ENCODE results near the gene CNN2.

Gene CNN2

DNA sequence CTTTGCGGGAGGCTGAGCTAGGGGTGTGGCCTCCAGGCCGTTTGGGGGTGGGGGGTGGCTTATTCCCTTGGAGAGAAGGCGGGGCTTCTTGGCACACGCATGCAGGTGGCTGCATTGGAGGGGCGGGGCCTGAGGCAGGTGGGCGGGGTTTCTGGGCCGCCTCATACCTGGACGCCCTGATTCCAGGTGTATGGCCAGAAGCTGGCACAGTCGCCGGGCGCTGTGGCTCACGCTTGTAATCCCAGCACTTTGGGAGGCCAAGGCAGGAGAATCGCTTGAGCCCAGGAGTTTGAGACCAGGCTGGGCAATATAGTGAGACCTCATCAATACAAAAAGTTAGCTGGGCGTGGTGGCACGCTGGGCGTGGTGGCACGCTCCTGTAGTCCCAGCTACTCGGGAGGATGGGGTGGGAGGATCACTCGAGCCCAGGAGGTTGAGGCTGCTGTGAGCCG lies 21.3 kb downstream of the CNN2 start:
- DNase-seq (ENCODE audit: extremely low read depth in 1 of 2, low read depth in 1 of 2): no peak

DNA sequence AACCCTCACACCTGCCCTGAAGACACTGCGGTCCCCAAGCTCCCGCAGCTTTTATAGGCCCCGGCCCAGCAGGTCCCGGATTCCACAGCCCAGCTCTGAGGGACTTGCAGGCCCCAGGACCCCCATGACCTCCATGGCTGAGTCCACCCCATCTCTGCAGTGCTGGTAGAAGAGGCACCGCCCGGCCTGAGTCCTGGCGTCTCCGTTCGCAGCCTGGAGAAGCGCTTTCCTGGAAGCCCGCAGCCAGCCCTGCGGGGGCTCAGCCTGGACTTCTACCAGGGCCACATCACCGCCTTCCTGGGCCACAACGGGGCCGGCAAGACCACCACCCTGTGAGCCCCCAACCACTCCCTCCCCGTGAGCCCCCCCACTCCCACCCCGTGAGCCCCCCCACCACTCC lies 22.7 kb downstream of the CNN2 start:
- DNase-seq (ENCODE audit: extremely low read depth in 1 of 2, low read depth in 1 of 2): no peak

DNA sequence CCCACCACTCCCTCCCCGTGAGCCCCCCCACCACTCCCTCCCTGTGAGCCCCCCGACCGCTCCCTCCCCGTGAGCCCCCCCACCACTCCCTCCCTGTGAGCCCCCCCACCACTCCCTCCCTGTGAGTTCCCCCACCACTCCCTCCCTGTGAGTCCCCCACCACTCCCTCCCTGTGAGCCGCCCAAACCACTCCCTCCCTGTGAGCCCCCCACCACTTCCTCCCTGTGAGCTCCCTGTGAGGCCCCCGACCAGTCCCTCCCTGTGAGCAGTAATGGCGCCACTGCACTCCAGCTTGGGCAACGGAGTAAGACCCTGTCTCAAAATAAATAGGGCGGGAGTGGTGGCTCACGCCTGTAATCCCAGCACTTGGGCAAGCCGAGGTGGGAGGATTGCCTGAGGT lies 23.4 kb downstream of the CNN2 start:
- DNase-seq (ENCODE audit: extremely low read depth in 1 of 2, low read depth in 1 of 2): no peak

DNA sequence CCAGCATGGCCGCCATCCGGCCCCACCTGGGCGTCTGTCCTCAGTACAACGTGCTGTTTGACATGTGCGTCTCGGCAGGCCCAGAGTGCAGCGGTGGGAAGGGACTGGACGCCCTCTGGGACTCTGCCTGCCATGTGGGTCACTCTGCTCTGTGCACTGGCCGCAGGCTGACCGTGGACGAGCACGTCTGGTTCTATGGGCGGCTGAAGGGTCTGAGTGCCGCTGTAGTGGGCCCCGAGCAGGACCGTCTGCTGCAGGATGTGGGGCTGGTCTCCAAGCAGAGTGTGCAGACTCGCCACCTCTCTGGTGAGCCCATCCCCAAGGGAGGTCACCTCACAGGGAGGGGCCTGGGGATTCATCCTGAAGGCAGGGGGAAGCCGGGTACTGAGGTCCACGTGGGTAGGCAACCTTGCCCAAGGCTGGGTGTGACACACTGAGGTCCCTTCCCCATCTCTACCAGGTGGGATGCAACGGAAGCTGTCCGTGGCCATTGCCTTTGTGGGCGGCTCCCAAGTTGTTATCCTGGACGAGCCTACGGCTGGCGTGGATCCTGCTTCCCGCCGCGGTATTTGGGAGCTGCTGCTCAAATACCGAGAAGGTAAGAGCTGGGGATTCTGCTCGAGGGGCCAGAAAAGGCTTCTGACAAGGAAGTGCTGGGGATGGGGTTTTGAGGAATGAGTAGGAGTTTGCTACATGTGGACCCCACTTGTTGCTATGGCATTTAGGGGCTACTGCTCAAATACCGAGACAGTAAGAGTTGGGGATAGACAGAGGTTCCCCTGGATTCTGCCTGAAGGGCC lies 24.8 kb downstream of the CNN2 start:
- no peak for DNase-seq (ENCODE audit: extremely low read depth in 1 of 2, low read depth in 1 of 2)

DNA sequence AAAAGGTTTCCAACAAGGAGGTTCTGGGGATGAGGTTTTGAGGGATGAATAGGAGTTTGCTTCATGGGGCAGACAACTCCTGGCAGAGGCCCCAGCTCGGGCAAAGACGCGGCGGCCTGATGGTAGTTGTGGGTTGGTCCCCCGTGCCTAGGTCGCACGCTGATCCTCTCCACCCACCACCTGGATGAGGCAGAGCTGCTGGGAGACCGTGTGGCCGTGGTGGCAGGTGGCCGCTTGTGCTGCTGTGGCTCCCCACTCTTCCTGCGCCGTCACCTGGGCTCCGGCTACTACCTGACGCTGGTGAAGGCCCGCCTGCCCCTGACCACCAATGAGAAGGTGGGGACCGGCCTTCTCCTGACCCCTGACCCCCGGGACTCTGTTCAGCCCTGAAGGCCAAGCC lies 25.4 kb downstream of the CNN2 start:
- no peak for DNase-seq (ENCODE audit: extremely low read depth in 1 of 2, low read depth in 1 of 2)

DNA sequence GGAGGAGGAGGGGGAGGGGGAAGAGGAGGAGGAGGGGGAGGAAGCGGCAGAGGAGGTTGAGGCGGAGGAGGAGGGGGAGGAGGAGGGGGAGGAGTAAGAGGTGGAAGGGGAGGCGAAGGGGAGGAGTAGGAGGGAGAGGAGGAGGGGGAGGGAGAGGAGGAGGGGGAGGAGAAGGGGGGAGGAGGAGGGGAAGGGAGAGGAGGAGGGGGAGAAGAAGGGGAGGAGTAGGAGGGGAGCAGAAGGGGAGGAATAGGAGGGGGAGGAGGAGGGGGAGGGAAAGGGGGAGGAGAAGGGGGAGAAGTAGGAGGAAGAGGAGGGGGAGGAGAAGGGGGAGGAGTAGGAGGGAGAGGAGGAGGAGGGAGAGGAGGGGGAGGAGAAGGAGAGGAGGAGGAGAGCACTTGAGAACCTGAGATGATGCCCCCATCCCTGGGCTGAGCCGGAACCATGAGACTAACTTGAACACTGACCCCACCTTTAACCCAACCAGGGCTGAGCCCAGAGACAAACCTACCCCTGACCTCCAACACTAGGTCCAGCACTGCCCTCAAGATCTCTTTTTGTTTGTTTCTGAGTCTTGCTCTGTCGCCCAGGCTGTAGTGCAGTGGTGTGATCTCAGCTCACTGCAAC lies 26.1 kb downstream of the CNN2 start:
- DNase-seq (ENCODE audit: extremely low read depth in 1 of 2, low read depth in 1 of 2): no peak

DNA sequence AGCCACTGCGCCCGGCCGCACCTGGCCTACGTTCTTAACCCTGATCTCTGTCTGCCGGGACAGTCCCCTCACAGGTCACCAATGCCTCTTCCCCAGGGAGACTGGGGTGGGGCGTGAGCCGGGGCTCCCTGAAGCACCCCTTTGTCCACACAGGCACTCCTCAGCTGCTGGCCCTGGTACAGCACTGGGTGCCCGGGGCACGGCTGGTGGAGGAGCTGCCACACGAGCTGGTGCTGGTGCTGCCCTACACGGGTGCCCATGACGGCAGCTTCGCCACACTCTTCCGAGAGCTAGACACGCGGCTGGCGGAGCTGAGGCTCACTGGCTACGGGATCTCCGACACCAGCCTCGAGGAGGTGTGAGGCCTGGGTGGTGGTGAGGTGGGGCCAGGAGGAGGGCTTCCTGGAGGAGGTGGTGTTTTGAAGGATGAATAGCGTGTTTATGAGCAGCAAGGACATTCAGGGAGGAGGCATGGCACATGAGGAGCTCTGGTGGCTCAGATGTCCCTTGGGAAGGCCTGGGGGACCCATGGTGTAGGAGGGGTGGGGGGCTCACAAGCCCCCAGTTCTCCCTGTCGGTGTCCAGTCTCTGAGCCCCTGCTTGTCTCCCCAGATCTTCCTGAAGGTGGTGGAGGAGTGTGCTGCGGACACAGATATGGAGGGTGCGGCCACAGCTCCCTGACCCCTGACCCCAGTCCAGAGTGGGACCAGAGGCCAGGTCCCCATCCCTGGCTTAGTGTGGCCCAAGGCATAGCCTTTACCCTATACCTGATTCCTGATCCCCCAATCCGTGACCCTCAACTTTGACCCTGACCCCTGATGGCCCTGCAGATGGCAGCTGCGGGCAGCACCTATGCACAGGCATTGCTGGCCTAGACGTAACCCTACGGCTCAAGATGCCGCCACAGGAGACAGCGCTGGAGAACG lies 27.0 kb downstream of the CNN2 start:
- no peak for DNase-seq (ENCODE audit: extremely low read depth in 1 of 2, low read depth in 1 of 2)

DNA sequence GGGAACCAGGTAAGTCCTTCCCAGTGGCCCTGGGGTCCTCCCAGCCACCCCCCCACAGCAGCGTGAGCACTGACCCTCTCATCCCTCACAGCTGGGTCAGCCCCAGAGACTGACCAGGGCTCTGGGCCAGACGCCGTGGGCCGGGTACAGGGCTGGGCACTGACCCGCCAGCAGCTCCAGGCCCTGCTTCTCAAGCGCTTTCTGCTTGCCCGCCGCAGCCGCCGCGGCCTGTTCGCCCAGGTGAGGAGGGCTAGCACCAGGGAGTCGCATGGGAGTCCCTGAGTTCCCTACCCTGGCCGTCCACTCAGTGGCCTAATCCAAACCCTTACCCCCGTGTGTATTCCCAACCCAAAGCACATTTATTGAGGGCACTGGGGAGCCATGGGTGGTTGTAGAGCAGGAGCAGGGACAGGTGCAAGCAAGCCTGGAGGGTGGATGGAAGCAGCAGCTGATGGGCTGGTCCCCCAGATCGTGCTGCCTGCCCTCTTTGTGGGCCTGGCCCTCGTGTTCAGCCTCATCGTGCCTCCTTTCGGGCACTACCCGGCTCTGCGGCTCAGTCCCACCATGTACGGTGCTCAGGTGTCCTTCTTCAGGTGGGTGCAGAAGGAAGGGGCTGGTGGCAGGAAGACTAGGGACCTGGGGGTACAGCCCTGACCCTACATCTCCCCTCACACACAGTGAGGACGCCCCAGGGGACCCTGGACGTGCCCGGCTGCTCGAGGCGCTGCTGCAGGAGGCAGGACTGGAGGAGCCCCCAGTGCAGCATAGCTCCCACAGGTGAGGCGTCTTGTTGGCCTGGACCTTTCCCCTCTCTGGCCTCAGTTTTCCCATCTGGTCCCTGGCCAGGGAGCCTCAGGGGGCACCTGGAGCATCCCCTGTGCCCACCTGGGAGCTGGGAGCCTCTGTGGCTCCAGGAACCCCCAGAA lies 28.0 kb downstream of the CNN2 start:
- no peak for DNase-seq (ENCODE audit: extremely low read depth in 1 of 2, low read depth in 1 of 2)

DNA sequence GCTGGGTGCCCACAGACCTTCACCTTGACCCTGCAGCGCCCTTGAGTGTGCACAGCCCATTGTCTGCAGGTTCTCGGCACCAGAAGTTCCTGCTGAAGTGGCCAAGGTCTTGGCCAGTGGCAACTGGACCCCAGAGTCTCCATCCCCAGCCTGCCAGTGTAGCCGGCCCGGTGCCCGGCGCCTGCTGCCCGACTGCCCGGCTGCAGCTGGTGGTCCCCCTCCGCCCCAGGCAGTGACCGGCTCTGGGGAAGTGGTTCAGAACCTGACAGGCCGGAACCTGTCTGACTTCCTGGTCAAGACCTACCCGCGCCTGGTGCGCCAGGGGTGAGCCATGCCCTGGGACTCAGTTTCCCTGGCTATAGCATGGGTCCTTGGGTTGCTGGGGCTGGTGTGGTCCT lies 28.6 kb downstream of the CNN2 start:
- DNase-seq (ENCODE audit: extremely low read depth in 1 of 2, low read depth in 1 of 2): no peak

DNA sequence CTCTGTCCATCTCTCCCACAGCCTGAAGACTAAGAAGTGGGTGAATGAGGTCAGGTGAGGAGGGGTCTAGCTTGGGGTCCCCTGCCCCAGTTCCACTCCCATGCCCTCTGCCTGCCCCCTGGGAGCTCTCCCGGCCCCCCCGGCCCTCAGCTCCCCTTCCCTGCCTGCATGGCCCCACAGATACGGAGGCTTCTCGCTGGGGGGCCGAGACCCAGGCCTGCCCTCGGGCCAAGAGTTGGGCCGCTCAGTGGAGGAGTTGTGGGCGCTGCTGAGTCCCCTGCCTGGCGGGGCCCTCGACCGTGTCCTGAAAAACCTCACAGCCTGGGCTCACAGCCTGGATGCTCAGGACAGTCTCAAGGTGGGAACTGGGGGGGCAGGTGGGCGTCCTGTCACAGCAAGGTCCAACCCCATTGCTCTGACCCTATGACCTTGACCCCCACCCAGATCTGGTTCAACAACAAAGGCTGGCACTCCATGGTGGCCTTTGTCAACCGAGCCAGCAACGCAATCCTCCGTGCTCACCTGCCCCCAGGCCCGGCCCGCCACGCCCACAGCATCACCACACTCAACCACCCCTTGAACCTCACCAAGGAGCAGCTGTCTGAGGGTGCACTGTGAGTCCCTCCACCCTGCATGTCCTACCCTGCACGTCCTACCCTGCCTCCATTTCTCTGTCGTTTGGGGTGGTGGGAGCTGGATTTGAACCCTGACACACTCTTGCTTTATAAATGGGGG lies 29.6 kb downstream of the CNN2 start:
- no peak for DNase-seq (ENCODE audit: extremely low read depth in 1 of 2, low read depth in 1 of 2)

DNA sequence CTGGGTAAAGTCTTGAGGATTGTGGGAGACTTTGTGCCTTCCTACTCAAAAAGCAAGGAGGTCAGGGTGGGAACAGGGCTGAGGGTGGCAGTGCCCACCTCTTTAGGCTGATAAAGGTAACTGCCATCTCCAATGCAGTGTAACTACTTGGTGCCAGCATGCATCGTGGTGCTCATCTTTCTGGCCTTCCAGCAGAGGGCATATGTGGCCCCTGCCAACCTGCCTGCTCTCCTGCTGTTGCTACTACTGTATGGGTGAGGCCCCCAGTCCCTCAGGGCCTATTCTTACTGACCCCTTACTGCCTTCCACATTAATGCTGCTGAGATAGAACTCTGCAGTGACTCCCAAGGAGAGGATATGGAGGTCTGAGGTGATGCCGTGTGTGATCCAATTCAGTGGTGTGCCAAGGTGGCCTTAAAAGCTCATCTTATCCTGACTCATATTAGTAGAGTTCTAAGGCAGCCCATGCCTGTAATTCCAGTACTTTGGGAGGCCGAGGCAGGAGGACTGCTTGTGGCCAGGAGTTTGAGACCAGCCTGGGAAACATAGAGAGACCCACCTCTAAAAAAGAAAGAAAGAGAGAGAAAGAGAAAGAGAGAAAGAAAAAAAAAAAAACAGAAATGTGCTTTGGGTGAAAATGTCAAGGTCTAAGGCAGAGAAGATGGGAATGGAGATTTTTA lies 30.9 kb downstream of the CNN2 start:
- no peak for DNase-seq (ENCODE audit: extremely low read depth in 1 of 2, low read depth in 1 of 2)

DNA sequence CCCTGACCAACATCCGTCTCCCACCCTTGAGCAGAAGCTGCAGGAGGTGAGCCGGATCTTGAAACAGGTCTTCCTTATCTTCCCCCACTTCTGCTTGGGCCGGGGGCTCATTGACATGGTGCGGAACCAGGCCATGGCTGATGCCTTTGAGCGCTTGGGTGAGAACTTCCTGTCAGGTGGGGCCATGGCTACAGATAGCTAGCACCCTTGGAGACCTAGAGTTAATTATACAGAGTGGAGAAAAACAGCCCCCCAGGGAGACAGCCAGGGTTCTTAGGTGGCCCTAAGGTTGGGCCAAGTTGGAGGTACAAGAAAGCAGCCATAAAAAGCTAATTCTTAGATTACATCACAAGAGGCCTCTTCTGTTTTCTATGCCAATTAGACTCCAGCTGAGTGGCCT lies 31.7 kb downstream of the CNN2 start:
- DNase-seq (ENCODE audit: extremely low read depth in 1 of 2, low read depth in 1 of 2): no peak

DNA sequence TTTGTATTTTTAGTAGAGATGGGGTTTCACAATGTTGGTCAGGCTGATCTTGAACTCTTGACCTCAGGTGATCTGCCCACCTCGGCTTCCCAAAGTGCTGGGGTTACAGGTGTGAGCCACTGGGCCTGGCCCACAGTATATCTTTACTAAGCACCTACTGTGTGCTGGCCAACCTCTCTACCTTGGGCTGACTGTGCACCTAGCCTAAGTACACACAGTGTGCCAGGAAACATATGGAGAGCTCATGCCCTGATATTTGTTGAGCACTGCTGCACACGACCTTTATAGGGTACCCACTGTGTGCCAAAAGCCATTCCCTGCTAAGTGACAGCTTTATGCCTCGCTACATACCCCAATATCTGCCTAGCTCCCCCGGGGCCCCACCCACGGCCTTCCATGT lies 34.3 kb downstream of the CNN2 start:
- DNase-seq (ENCODE audit: extremely low read depth in 1 of 2, low read depth in 1 of 2): no peak

DNA sequence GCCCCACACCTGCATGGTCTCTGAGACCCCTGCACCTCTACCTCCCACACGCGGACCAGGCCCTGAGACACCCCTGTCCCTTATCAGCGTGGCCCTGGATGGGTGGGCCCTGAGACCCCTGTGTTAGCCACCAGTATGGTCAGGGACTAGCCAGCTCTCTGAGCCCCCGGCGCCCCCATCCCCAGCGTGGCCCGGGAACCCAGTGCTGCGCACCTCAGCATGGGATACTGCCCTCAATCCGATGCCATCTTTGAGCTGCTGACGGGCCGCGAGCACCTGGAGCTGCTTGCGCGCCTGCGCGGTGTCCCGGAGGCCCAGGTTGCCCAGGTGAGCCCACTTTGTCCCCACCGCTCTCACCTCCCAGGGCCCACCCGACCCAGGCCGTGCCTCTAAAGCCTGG lies 35.6 kb downstream of the CNN2 start:
- DNase-seq (ENCODE audit: extremely low read depth in 1 of 2, low read depth in 1 of 2): no peak

DNA sequence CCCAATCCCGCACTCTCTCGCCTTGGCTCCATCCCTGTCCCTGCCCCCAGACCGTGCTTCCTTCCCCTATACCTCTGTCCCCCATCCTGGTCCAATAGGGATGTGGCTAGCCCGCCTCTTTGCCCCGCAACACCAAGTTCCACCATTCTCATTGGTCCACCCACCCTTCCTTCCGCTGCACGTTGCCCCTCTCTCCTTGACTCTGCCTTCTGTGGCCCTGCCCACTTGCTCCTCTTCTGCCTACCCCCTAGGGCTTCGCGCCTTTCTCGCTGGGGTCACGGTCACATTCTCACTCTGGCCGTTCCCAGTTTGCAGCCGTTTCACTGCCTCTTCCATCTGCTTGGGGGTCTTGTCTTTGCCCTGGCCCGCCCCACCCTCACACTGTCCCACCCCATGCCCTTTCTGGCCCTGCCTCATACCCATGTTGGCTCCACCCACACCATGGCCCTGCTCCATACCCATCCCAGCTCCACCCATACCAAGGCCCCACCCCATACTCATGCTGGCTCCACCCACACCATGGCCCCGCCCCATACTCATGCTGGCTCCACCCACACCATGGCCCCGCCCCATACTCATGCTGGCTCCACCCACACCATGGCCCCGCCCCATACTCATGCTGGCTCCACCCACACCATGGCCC lies 36.1 kb downstream of the CNN2 start:
- DNase-seq (ENCODE audit: extremely low read depth in 1 of 2, low read depth in 1 of 2): no peak

DNA sequence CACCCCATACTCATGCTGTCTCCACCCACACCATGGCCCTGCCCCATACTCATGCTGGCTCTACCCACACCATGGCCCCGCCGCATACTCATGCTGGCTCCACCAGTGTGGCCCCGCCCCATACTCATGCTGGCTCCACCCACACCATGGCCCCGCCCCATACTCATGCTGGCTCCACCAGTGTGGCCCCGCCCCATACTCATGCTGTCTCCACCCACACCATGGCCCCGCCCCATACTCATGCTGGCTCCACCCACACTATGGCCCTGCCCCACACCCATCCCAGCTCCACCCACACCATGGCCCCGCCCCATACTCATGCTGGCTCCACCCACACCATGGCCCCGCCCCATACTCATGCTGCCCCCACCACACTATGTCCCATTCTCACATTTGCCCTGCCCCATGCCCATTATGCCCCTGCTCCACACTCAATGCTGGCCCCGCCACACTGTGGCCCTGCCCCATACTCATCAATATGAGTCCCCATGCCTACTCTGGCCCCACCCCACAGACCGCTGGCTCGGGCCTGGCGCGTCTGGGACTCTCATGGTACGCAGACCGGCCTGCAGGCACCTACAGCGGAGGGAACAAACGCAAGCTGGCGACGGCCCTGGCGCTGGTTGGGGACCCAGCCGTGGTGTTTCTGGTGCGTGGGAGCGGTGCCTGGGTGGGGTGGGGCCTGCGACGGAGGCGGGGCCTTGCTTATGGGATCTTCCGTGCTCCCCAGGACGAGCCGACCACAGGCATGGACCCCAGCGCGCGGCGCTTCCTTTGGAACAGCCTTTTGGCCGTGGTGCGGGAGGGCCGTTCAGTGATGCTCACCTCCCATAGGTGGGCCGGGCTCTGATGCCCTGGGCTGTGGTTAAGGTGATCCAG lies 36.9 kb downstream of the CNN2 start:
- DNase-seq (ENCODE audit: extremely low read depth in 1 of 2, low read depth in 1 of 2): no peak

DNA sequence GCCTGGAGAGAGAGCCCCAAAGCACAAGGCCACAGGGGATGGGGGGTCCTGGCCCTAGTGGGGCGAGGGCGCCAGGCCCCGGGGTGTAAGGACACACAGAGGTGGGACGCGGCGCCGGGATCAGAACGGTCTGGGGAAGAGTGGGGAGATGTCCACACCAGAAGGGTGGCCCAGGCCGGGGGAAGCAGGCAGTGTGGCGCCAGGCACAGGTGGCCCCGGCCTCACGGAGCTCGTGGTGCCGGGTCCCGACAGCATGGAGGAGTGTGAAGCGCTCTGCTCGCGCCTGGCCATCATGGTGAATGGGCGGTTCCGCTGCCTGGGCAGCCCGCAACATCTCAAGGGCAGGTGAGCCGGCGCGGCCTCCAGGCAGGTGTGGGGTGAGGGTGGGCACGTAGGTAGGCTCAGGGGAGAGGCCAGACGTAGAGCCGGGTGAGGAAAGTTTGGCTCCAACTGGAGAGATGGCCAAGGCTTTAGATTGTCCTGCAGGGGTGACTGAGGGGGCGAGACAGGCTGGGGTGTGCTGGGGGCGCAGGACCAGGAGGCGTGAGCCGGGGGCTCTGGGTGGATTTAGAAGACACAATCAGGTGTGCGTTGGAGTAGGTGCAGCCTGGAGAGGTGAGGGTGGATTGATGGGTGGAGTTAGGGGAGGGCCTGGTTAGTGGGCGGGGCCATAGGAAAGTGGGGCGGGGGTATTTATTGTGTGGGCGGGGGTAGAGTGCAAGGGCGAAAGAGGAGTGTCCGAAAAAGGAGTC lies 37.7 kb downstream of the CNN2 start:
- DNase-seq (ENCODE audit: extremely low read depth in 1 of 2, low read depth in 1 of 2): no peak
